Muscle of leg (tissue), 11 donors: Measurements from ENCODE around the gene RASA3. TPM values are rescaled to one million over a fixed set of nuclear protein-coding genes. Genes with fewer than 3 reads are reported as not detected.

ENCODE experiments used
- DNase-seq: peaks from one replicate; pipeline ENCODE4 v3.0.0; 2013
- H3K27ac ChIP-seq: one replicate; pipeline ENCODE4 v1.5.1; 2013; ENCODE audit warnings: mild to moderate bottlenecking, low read length, control low read depth
- H3K27me3 ChIP-seq: one replicate; pipeline ENCODE4 v1.6.1; 2013; ENCODE audit warnings: low read length; ENCODE audit not compliant: control insufficient read depth, insufficient read depth
- H3K36me3 ChIP-seq: one replicate; pipeline ENCODE4 v1.6.1; 2013; ENCODE audit warnings: low read length; ENCODE audit not compliant: control insufficient read depth, insufficient read depth
- H3K4me1 ChIP-seq: one replicate; pipeline ENCODE4 v1.6.1; 2013; ENCODE audit warnings: low read length; ENCODE audit not compliant: control insufficient read depth, insufficient read depth
- H3K4me3 ChIP-seq: one replicate; pipeline ENCODE4 v1.5.1; 2013; ENCODE audit warnings: low read length, control low read depth
- H3K9me3 ChIP-seq: replicated peaks from 2 replicates; pipeline ENCODE4 v1.6.1; 2013; ENCODE audit warnings: low read depth, low read length; ENCODE audit not compliant: control insufficient read depth
- WGBS: methylation state at CpG from one replicate; pipeline ENCODE4 v1.1.5; 2013; ENCODE audit warnings: missing lambda C conversion rate; ENCODE audit not compliant: insufficient coverage; 5-methylcytosine and 5-hydroxymethylcytosine counted together
- polyA plus RNA-seq, 8 donors: library from polyadenylated mRNA; unstranded; fragments of 120-200 nt; gene quantifications; one replicate each; pipeline versions ENCODE4 v1.2.1 to v1.2.3, GENCODE V29; 2013; ENCODE audit warnings: inconsistent platforms in 1 of 8, low replicate concordance in 1 of 8; ENCODE audit not compliant: insufficient read length in 8 of 8, insufficient read depth in 1 of 8
- total RNA-seq: library from RNA; stranded (reverse); fragments of 120-200 nt; gene quantifications from one replicate; pipeline ENCODE4 v1.2.4, GENCODE V29; 2013

The RASA3 gene
- total and polyA plus RNA-seq, 9 donors, result 15.9 to 27.2 (median 21.6) TPM

DNA sequence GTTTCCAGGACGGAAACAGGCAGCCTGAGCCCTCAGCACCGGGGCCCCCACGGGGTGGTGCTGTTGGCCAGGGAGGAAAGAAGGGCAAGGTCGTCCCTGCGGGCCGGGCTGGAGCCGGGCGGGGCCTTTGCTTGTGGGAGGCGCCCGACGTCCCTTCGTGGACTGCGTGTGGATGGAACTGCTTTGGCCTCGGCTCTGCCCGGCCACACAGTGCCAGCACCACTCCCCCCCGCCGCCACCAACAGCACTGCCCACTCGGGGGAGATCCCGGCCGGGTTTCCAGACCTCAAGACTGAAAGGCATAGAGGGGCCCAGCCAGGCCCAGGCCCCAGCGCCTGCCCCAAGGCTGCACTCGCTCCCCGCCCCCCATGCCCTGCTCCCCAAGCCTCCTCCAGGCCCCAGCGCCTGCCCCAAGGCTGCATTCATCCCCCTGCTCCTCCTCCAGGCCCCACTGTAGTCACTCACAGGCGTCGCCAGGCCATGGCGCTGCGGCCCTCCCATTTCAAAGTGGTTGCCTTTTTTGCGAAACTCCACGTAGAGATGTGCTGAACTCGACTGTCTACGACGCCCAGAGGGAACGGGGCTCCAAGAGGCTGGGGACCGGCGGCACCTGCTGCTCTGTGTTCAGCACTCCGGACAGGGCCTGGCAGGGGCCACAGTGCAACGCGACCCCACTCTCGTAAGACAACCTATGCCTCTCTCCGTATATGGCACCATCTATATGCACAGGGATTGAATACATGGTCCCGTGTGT lies 181.0 kb downstream of the RASA3 start:
- 22% methylated on average over 33 of the region's 42 CpGs for WGBS
- Histone ChIP-seq H3K27ac (no peak overlapping the region), H3K36me3 (no peaks in the 10 kb centered on the region), H3K4me3 (no peak overlapping the region), H3K9me3 (peaks cover 2% of the 10 kb centered on the region), H3K4me1 (peaks cover 14% of the 10 kb centered on the region), H3K27me3 (no peaks in the 10 kb centered on the region)
- DNase-seq, result peak; percentile 83

DNA sequence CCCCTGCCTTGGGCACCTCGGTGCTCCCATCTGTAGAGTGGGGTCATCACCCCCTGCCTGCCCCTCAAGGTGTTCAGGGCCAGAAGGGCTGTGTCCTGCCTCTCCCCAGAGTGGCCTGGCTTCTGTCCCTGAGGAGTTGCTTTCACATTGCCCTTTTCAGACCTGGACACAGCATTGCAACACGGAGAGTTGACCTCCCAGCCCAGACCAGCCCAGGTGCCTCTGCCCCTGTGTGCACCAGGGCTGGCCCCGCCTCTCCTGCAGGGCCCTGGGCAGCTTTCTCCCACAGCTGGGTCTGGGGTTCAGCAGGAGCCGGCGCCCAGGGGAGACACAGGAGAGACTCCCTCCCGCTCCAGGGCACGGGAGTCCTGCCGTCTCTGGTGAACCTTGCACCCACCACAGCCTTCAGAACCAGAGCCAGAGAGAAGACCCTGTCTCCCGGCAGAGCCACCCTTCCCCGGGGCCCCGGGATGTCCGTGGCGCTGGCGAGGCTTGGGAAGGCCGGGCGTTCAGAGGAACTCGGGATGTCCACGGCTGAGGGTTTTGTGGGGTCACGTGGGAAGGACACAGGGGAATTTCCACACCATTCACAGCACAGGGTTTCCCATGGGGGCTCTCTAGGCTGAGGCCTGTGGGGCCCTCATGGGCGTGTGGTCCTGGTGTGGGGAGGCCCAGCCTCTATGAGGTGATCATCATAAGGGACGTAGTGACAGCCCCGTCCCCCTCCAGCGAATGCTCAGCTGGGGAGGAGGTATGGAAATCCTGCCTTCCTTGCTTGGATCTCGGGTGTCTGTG lies 181.8 kb downstream of the RASA3 start:
- Histone ChIP-seq H3K4me1 (peaks cover 14% of the 10 kb centered on the region), H3K4me3 (no peak overlapping the region), H3K27ac (no peak overlapping the region), H3K9me3 (no peaks in the 10 kb centered on the region), H3K27me3 (no peaks in the 10 kb centered on the region), H3K36me3 (no peaks in the 10 kb centered on the region)
- 68% methylated on average over 11 of the region's 24 CpGs for WGBS
- DNase-seq, result no peak

DNA sequence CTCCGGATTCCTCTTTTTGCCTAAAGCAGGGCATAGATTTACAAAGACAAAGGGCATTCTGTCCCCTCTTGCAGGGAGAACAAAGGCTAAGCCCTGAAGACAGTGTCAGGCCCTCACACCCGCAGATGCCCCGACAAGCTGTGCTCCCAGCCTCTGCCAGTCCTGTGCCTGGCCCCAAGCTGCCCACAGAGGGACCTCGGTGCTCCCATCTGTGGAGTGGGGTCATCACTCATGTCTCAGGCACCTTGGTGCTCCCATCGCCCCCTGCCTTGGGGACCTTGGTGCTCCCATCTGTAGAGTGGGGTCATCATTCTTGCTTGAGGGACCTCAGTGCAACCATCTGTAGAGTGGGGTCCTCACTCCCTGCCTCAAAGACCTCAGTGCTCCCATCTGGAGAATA lies 182.9 kb downstream of the RASA3 start:
- Histone ChIP-seq H3K4me1 (peaks cover 14% of the 10 kb centered on the region), H3K27me3 (no peaks in the 10 kb centered on the region), H3K27ac (no peak overlapping the region), H3K36me3 (no peaks in the 10 kb centered on the region), H3K9me3 (no peaks in the 10 kb centered on the region), H3K4me3 (no peak overlapping the region)
- no peak for DNase-seq
- WGBS, result 93% methylated on average over 4 of the region's 5 CpGs

DNA sequence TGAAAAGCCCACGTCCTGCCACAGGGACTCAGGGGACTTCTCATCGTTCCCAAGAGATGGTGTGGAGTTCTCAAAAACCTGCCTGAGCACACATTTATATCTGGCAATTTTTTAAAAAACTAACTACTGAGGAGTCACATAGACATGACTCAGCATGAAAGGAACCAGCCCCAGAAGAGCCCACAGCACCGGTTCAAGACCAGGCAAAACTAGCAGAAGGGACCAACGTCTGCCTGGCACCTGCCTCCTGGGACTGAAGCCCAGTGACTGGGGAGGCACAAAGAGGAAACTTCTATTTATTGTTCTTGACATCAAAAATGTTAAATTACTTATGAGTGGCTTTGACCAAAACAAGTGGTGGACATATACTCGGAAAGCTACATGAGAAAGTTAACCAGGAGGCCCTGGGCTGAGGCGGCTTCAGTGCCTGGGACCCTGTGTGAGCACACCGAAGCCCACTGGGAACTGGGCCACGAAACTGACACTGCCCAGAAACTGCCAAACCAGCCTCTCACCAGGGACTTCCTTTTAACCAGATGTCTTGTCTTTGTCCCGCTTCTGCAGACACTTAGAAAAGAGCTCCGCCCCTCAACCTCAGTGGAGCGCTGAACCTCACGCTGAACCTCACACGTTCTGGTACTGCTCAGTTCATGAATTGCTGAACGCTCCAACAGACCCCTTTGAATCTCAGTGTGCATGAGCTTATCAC lies 184.2 kb downstream of the RASA3 start:
- no peak overlapping the region for H3K27ac ChIP-seq
- H3K9me3 ChIP-seq, result no peaks in the 10 kb centered on the region
- no peaks in the 10 kb centered on the region for H3K27me3 ChIP-seq
- no peaks in the 10 kb centered on the region for H3K36me3 ChIP-seq
- no peak overlapping the region for H3K4me3 ChIP-seq
- 66% methylated on average over 12 of the region's 14 CpGs for WGBS
- DNase-seq, result no peak
- H3K4me1 ChIP-seq, result peaks cover 14% of the 10 kb centered on the region

DNA sequence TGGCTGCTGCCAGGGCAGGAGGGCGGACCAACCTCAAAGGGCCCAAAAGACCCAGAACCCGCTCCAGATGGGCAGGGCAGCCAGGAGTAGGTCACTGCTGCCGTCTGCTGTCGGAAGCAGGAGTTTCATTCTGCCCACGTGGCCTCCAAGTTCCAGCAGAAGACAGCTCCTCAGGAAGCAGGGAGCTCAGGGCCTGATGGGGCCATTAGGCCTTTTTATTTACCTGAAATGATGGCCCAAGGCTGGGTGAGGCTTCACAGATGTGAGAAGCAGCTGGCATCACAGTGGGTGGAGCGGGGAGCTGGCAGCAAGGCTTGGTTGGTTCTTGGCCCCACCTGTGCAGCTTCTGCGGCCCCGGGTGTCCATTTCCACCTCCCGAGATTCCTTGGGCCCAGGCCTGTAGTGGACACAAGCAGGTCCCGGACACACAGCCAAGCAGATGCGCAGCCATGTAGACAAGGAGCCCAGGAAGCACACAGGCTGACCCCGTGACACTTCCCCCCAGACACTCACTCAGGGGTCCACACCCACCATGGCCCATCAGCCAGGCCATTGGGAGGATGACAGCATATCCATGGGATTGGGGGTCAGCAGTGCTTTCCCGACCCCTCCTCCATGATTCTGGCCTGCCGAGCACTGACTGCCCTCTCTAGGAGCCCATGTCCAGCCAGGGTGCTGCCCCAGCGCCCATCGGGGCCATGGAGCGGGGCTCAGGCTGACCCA lies 185.0 kb downstream of the RASA3 start:
- 66% methylated on average over 14 of the region's 17 CpGs for WGBS
- H3K4me3 ChIP-seq, result no peak overlapping the region
- H3K27me3 ChIP-seq, result no peaks in the 10 kb centered on the region
- H3K9me3 ChIP-seq, result no peaks in the 10 kb centered on the region
- peaks cover 14% of the 10 kb centered on the region for H3K4me1 ChIP-seq
- H3K27ac ChIP-seq, result no peak overlapping the region
- peak; percentile 74 for DNase-seq
- H3K36me3 ChIP-seq, result no peaks in the 10 kb centered on the region

DNA sequence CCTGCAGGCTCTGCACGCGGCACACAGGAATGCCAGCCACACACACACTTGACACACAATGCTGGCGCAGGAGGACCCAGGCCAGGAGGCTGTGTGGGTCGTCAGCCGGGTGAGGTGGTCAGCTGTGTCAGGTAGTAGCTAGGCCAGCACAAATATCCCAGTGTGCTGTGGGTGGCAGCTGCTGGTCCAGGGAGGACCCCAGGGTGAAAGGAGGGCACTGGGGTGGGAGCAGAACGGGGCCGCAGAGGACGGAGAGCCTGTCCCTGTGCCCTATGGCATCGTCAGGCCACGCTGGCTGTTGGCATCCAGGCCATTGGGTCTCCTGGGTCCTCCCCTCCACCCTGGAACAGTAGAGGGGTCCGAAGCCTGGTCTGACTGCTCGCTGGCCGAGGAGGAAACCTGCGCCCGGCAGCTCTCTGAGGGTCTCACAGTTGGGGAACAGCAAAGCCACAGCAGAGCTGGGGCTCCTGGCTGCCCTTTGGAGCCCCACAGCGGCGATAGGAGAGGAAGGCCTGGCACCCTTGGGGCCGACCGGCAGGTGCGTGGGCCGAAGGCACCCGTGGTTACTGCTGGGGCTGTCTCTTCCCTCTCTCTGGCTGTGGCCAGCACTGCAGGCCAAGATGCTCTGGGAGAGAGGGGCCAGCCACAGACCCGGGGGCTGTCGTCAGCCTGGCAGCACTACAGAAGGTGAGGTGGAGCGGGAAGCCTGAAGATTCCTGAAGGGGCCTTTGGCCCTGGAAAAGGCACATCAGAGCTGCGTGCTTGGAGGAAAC lies 185.8 kb downstream of the RASA3 start:
- Histone ChIP-seq H3K36me3 (no peaks in the 10 kb centered on the region), H3K4me1 (peaks cover 13% of the 10 kb centered on the region), H3K27ac (no peak overlapping the region), H3K4me3 (no peak overlapping the region), H3K9me3 (no peaks in the 10 kb centered on the region), H3K27me3 (no peaks in the 10 kb centered on the region)
- 68% methylated on average over 24 of the region's 26 CpGs for WGBS
- no peak for DNase-seq

- WGBS, result 81% methylated on average over 15 of the region's 26 CpGs
Observed at GRCh38 chr13:113945857-113946408, 186.5 kb downstream of the RASA3 start.

DNA sequence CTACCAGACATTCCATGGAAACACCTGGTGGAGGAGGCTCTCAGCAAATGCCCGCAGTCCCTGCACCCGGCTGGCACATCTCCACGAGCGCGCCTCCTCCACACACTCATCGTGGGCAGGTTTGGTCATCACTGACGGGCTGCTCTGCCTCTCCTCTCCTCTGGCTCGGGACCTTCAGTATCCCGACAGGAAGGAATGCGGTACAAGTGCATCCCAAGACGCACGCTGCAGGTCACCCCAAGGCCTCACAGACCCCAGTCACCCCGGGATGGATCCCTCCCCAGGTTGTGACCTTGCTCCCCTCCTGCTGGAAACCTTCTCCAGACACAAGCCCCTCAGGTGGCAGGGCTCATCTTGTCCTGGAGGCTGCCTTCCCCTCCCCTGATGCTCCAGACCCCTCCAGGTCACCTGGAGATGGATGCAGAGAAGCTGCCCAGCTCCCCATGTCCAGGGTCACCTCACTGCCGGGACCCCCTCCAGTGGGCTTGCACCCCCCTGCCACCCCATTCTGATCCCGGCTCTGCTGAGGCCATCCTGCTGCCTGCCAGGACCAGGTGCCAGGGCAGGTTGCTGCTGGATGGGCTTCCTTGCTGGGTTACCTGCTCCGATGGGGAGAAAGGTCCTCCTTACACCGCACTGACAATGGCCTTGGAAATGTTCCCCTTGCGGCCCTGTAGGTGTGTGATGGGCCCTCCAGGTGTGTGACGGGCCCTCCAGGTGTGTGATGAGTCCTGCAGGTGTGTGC lies 188.4 kb downstream of the RASA3 start:
- Histone ChIP-seq H3K4me3 (no peak overlapping the region), H3K9me3 (no peaks in the 10 kb centered on the region), H3K4me1 (peaks cover 5% of the 10 kb centered on the region), H3K27me3 (peaks cover 3% of the 10 kb centered on the region), H3K27ac (no peak overlapping the region), H3K36me3 (no peaks in the 10 kb centered on the region)
- WGBS, result 85% methylated on average over 19 of the region's 19 CpGs
- no peak for DNase-seq

More at GRCh38 chr13:113945857-113946408, 186.5 kb downstream of the RASA3 start:
- Histone ChIP-seq H3K9me3 (no peaks in the 10 kb centered on the region), H3K36me3 (no peaks in the 10 kb centered on the region), H3K4me1 (peaks cover 7% of the 10 kb centered on the region), H3K4me3 (no peak overlapping the region), H3K27me3 (peaks cover 3% of the 10 kb centered on the region), H3K27ac (no peak overlapping the region)
- no peak for DNase-seq
